Measurements from ENCODE around the gene NCF2. TPM values are rescaled to one million over a fixed set of nuclear protein-coding genes. Genes with fewer than 3 reads are reported as not detected.

The NCF2 gene
- total RNA-seq, 2 experiments from 2014 or later: 4.0 to 5.4 TPM

DNA sequence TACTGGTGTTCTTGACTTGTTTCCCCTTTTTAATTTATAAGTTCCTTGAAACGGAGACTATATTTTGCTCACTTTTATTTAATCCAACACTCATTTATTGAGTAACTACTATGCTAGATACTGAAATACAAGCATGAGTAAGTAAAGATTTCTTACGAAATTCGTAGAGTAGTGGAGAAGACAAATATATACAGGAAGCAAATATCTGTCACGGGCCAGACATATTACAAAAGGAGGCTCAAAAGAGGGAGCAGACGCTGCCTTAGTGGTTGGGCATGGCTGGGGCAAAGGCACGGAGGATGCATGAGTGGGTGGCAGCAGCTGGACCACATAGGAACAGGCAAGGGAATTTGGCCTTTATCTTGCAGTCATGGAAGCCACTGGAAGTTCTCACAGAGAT is 6.8 kb downstream of the NCF2 start:
- H3K36me3 Mint-ChIP-seq: no peaks in the 10 kb centered on the region
- DNase-seq: no peak
- no peak overlapping the region for H3K4me3 Mint-ChIP-seq
- H3K27me3 Mint-ChIP-seq: no peaks in the 10 kb centered on the region
- H3K9me3 Mint-ChIP-seq: no peaks in the 10 kb centered on the region
- no peak overlapping the region for H3K27ac Mint-ChIP-seq
- peaks cover 10% of the 10 kb centered on the region for H3K4me1 Mint-ChIP-seq

DNA sequence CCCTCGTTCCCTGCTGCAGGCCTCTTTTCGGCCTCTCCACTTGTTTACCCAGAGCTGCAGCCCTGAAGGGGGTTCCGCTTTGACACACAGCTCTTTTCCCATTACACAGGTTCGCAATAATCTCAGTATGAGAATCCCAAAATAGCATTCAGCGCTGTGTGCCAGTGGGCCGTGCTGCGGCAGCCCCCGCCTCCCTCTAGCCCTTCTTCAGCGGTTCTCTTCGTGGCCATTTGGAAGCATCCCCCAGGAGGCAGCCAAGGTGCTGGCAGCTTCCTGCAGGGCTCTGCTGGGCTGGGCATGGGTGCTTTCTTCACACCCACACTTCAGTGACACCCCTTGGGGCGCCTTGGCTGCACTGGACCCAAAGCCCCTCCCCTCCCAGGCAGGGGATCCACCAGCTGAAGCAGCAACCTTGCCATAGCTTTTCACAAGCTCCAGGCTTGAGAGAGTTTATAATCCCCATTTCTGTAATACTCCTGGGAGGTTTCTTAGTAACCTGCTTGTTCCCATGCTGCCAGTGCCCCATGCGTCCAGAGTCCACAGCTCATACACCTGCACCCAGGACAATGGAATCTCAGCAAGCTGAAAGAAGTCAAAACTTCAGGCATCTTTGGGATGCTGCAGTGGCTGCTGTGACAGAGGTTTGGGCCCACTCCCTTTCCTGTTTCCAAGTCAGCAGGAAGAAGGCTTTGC is 8.1 kb downstream of the NCF2 start:
- Mint-ChIP-seq H3K36me3 (no peaks in the 10 kb centered on the region), H3K4me3 (no peak overlapping the region), H3K27me3 (no peaks in the 10 kb centered on the region), H3K9me3 (no peaks in the 10 kb centered on the region), H3K4me1 (peaks cover 10% of the 10 kb centered on the region), H3K27ac (no peak overlapping the region)
- no peak for DNase-seq

DNA sequence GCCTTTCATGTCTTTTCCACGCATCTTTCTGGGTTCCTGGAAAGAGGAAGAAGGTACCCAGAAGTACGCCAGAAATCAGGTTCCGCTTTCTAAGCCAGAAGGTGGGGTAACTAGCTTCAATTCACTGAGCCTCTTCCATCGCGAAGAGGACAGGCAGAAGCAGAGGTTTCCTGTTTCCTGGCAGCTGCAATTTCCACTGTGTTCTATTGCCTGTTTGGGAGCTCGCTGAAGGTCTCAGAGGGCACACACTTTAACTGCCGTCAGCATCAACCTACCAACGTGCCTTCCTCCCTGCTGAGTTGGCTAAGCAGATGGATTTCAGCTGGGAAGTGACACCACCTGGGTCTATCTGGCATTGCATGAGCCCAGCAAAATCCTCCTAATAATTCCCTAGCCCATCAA is 10.0 kb downstream of the NCF2 start:
- peak overlapping the region; percentile 37 for H3K4me3 Mint-ChIP-seq
- no peaks in the 10 kb centered on the region for H3K27me3 Mint-ChIP-seq

GRCh38 chr1:183578856-183579255 is 11.4 kb downstream of the NCF2 start:
- H3K27me3 Mint-ChIP-seq: no peaks in the 10 kb centered on the region
- H3K9me3 Mint-ChIP-seq: no peaks in the 10 kb centered on the region
- no peaks in the 10 kb centered on the region for H3K36me3 Mint-ChIP-seq
- no peak overlapping the region for H3K4me3 Mint-ChIP-seq
- no peak overlapping the region for H3K27ac Mint-ChIP-seq
- DNase-seq: no peak
- peaks cover 7% of the 10 kb centered on the region for H3K4me1 Mint-ChIP-seq

More for the DNA sequence above, 10.0 kb downstream of the NCF2 start:
- H3K4me1 Mint-ChIP-seq: peaks cover 10% of the 10 kb centered on the region
- H3K27ac Mint-ChIP-seq: no peak overlapping the region
- no peaks in the 10 kb centered on the region for H3K9me3 Mint-ChIP-seq
- peak; percentile 16 for DNase-seq
- H3K36me3 Mint-ChIP-seq: no peaks in the 10 kb centered on the region

DNA sequence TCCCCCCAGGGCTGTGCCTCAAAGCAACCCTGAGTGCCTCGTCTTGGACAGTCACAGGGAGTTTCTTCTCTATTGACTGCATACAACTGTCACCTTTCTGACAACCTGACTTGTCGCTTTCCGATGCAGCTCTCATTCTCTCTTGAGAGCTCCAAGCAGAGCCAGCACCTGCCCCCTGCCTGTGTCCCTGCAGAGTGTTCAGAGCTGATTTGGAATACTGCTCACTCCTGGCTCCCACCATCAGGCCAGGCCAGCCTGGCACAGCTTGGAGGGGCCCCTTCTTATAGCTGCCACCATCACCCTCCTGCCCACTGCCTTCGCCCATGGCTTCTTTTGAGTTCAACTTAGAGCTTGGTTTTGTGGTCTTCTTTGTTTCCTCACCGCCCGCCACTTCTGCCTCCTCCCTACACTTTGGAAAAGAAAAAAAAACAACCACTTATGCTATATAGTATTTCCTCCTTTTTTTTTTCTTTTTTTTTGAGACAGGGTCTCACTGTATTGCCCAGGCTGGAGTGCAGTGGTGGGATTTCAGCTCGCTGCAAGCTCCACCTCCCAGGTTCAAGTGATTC is 12.3 kb downstream of the NCF2 start:
- H3K4me3 Mint-ChIP-seq: no peak overlapping the region
- DNase-seq: no peak
- H3K4me1 Mint-ChIP-seq: peaks cover 7% of the 10 kb centered on the region
- no peaks in the 10 kb centered on the region for H3K36me3 Mint-ChIP-seq
- no peaks in the 10 kb centered on the region for H3K27me3 Mint-ChIP-seq
- H3K9me3 Mint-ChIP-seq: no peaks in the 10 kb centered on the region
- no peak overlapping the region for H3K27ac Mint-ChIP-seq

- H3K36me3 Mint-ChIP-seq: no peaks in the 10 kb centered on the region
Measured at GRCh38 chr1:183576537-183576936, 13.7 kb downstream of the NCF2 start.

GRCh38 chr1:183575606-183576005 is 14.7 kb downstream of the NCF2 start:
- Mint-ChIP-seq H3K4me3 (no peak overlapping the region), H3K4me1 (peaks cover 7% of the 10 kb centered on the region), H3K36me3 (no peaks in the 10 kb centered on the region), H3K9me3 (no peaks in the 10 kb centered on the region), H3K27ac (no peak overlapping the region), H3K27me3 (peaks cover 6% of the 10 kb centered on the region)
- DNase-seq: no peak

More at GRCh38 chr1:183576537-183576936, 13.7 kb downstream of the NCF2 start:
- H3K4me3 Mint-ChIP-seq: no peak overlapping the region
- H3K27me3 Mint-ChIP-seq: peaks cover 4% of the 10 kb centered on the region
- H3K9me3 Mint-ChIP-seq: no peaks in the 10 kb centered on the region
- H3K4me1 Mint-ChIP-seq: peaks cover 7% of the 10 kb centered on the region
- no peak overlapping the region for H3K27ac Mint-ChIP-seq
- DNase-seq: no peak

DNA sequence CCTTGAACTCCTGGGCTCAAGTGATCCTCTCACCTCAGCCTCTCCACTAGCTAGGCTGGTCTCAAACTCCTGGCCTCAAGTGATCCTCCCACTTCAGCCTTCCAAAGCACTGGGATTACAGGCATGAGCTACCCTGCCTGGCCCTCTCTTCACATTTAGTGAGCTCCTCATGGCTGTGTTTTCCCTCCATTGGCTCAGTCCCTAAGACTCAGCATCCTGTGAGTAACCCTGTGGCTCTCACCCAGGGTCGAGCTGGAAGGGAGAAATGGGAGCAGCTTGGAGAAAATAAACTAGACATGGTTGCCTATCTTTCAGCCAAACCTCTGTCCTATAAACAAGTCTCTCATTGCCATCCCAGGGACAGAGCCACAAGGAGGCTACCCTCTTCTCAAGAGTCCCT is 17.5 kb downstream of the NCF2 start:
- DNase-seq: no peak
- no peak overlapping the region for H3K27ac Mint-ChIP-seq
- H3K9me3 Mint-ChIP-seq: no peaks in the 10 kb centered on the region
- H3K4me1 Mint-ChIP-seq: peaks cover 4% of the 10 kb centered on the region
- H3K36me3 Mint-ChIP-seq: no peaks in the 10 kb centered on the region
- no peak overlapping the region for H3K4me3 Mint-ChIP-seq
- peaks cover 6% of the 10 kb centered on the region for H3K27me3 Mint-ChIP-seq

DNA sequence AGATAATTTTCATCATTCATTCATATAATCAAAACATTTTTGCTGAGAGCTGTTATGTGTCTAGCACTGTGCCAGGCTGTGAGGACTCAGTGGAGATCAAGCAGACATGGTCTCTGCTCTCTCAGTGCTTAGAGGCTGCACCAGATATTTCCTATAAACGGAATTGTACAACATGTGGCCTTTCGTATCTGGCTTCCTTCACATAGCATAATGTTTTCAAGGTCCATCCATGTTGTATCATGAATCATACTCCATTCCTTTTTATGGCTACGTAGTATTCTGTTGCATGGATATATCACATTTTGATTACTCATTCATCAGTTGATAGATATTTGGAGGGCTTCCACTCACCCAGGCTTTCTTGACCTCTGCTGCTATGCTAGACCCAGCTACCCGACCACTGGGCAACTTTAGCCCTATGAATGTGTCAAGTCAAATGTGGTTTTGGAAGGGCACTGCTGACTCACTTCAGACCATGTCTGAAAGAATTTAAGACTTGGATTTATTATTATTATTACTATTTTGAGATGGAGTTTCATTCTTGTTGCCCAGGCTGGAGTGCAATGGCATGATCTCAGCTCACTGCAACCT is 18.5 kb downstream of the NCF2 start:
- peaks cover 6% of the 10 kb centered on the region for H3K27me3 Mint-ChIP-seq
- H3K4me1 Mint-ChIP-seq: peaks cover 9% of the 10 kb centered on the region
- no peak overlapping the region for H3K27ac Mint-ChIP-seq
- DNase-seq: no peak
- no peak overlapping the region for H3K4me3 Mint-ChIP-seq
- H3K9me3 Mint-ChIP-seq: no peaks in the 10 kb centered on the region
- H3K36me3 Mint-ChIP-seq: no peaks in the 10 kb centered on the region

DNA sequence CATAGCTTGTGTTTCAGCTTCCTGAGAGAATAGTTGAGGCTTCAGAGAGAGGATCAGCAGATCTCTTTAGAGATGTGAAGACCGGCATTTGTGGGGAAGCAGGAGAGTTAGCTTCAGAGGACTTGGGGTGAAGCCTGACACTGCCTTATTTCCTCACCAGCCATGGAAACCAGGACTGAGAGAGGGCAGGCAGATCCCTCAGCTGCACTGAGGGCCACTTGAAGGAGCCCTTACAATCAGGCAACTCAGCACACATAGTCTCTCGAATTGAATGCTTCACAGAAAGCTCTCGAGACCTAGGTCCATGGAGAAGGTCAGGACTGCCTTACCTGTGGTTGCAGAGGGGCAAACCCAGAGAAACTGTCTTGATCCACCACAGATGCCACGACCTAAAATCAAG is 19.8 kb downstream of the NCF2 start:
- Mint-ChIP-seq H3K4me1 (peaks cover 9% of the 10 kb centered on the region), H3K27ac (no peak overlapping the region), H3K4me3 (no peak overlapping the region), H3K36me3 (no peaks in the 10 kb centered on the region), H3K27me3 (peaks cover 6% of the 10 kb centered on the region), H3K9me3 (no peaks in the 10 kb centered on the region)
- no peak for DNase-seq

DNA sequence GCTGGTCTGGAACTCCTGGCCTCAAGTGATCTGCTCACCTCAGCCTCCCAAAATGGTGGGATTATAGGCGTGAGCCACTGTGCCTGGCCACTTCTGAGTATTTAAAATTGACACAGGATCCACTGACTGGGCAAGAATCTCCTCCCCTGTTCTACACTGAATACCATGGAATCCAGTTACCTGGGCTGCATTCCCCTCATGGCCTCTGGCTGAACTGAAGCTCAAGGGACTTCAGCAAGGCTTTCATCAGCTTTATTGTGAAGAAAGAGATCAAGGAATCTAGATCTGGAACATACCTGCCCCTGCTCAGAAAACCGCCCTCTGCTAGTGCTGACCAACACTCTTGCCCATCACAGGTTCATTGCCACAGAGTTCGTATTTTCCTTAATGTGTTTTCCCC is 20.5 kb downstream of the NCF2 start:
- H3K4me3 Mint-ChIP-seq: no peak overlapping the region
- no peaks in the 10 kb centered on the region for H3K36me3 Mint-ChIP-seq
- no peak for DNase-seq
- no peaks in the 10 kb centered on the region for H3K9me3 Mint-ChIP-seq
- H3K27me3 Mint-ChIP-seq: peaks cover 6% of the 10 kb centered on the region
- H3K4me1 Mint-ChIP-seq: peaks cover 9% of the 10 kb centered on the region
- no peak overlapping the region for H3K27ac Mint-ChIP-seq

- Mint-ChIP-seq H3K9me3 (no peaks in the 10 kb centered on the region), H3K36me3 (no peaks in the 10 kb centered on the region), H3K27ac (no peak overlapping the region), H3K4me1 (peaks cover 9% of the 10 kb centered on the region), H3K27me3 (peaks cover 6% of the 10 kb centered on the region), H3K4me3 (no peak overlapping the region)
- no peak for DNase-seq
Measured at GRCh38 chr1:183569141-183569540, 21.1 kb downstream of the NCF2 start.

- Mint-ChIP-seq H3K4me1 (peaks cover 9% of the 10 kb centered on the region), H3K9me3 (no peaks in the 10 kb centered on the region), H3K27ac (no peak overlapping the region), H3K4me3 (no peak overlapping the region), H3K36me3 (no peaks in the 10 kb centered on the region), H3K27me3 (peaks cover 6% of the 10 kb centered on the region)
- DNase-seq: no peak
Measured at GRCh38 chr1:183568176-183569021, 21.9 kb downstream of the NCF2 start.

GRCh38 chr1:183567584-183567983 is 22.7 kb downstream of the NCF2 start:
- DNase-seq: no peak
- no peaks in the 10 kb centered on the region for H3K36me3 Mint-ChIP-seq
- H3K4me3 Mint-ChIP-seq: no peak overlapping the region
- H3K27ac Mint-ChIP-seq: no peak overlapping the region
- H3K27me3 Mint-ChIP-seq: peaks cover 6% of the 10 kb centered on the region
- H3K9me3 Mint-ChIP-seq: no peaks in the 10 kb centered on the region
- peaks cover 9% of the 10 kb centered on the region for H3K4me1 Mint-ChIP-seq

DNA sequence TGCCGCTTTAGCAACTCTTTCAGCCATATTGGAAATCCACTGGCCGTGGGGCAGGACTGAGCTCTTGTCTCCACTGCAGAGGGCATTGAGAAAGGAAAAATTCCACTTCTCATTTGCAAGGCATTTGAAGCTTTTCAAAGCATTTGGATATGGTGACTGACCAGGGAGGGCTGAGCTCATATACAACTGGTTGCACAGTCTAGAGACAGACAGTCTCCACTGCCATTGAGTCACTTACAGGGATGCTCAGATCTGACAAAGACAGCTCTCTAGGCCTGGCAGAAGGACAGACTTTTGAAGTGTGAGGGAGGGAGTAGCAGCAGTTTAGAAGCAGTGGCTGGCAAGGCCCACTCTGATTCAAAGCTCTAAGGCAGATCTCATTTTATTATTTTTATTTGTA is 24.2 kb downstream of the NCF2 start:
- H3K4me3 Mint-ChIP-seq: no peak overlapping the region
- H3K27ac Mint-ChIP-seq: no peak overlapping the region
- no peaks in the 10 kb centered on the region for H3K36me3 Mint-ChIP-seq
- no peaks in the 10 kb centered on the region for H3K9me3 Mint-ChIP-seq
- H3K27me3 Mint-ChIP-seq: no peaks in the 10 kb centered on the region
- H3K4me1 Mint-ChIP-seq: peaks cover 9% of the 10 kb centered on the region
- DNase-seq: no peak
